ENCODE results near the gene SYT14. TPM values are rescaled to one million over a fixed set of nuclear protein-coding genes. Genes with fewer than 3 reads are reported as not detected.
"Not testable (repeated sequence)": the region's sequence is repeated elsewhere in the genome, so short reads cannot be mapped to it uniquely, and the experiment has no call there.

Gene SYT14
- polyA plus RNA-seq (2011; rRNA removed) (1.5 and 3.1 TPM in 2 replicates), polyA minus RNA-seq (2011; rRNA and poly(A)+ RNA removed) (3.5 and 4.4 TPM in 2 replicates)

DNA sequence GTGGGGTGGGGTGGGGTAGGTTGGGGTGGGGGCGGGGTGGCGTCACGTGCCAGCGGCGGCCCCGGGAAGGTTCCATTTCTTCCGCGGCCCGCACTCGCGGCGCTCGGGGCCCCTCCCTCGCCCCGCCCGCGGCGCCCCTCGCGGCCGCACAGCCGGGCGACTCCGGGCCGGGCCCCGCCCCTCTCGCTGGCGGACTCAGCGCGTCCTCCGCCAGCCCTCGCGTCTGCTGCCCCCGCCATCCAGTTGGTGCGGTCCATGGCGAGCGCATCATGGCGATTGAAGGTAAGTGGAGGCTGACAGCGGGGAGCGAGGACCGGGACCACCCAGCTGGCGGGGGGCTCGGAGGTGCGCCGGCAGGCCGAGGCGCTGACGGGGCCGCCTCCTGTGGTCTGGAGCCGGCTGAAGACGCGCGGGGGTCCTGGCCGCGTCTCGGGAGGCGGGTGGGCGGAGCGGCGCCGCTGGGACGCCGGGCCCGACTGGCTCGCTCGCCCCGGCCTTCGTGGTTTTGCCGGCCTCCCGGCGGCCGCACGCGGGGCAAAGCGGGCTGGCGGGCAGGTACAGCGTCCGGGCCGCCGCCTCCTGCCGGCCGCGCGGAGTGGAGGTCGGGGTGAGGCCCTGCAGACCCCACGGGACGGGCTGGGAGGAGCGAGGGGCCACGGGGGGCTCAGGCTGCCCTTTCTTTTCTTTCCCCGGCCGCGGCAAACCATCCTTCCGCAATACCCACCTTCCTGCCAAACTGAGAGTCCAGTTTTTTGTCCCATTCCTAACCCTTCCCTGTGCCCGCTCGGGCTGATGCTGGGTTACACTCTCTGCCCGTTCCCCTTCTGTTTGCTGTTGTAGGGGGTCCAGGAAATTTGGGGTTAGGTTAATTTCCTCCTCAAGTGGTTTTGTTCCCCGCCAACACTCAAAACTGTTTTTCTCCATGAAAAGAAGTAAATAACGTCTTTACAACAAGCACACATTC, at the start of gene SYT14:
TSS of gene SYT14 (plus strand) at position 222 of the 964 bp plus-strand sequence. CDS start at position 270, 48 bp downstream.
- DNase-seq (ENCODE audit: low read depth) = peak; percentile 4
- POLR2A ChIA-PET = no interaction called here
- H3K36me3 ChIP-seq (ENCODE audit: control insufficient read depth, insufficient read depth, low read length) = no peaks in the 10 kb centered on the region
- H3K27me3 ChIP-seq (ENCODE audit: control insufficient read depth, insufficient read depth, low read length) = no peaks in the 10 kb centered on the region
- CTCF ChIA-PET = interaction anchor here (0.7 to 0.8 kb wide), 2 partner anchors 12 to 57 kb away, joined by 3 read pairs; no protein-coding TSS in a partner anchor
- TF ChIP-seq, protein P1, sequence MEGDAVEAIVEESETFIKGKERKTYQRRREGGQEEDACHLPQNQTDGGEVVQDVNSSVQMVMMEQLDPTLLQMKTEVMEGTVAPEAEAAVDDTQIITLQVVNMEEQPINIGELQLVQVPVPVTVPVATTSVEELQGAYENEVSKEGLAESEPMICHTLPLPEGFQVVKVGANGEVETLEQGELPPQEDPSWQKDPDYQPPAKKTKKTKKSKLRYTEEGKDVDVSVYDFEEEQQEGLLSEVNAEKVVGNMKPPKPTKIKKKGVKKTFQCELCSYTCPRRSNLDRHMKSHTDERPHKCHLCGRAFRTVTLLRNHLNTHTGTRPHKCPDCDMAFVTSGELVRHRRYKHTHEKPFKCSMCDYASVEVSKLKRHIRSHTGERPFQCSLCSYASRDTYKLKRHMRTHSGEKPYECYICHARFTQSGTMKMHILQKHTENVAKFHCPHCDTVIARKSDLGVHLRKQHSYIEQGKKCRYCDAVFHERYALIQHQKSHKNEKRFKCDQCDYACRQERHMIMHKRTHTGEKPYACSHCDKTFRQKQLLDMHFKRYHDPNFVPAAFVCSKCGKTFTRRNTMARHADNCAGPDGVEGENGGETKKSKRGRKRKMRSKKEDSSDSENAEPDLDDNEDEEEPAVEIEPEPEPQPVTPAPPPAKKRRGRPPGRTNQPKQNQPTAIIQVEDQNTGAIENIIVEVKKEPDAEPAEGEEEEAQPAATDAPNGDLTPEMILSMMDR (IDR thresholded peaks at IDR 0.05; ENCODE audit: insufficient read depth, low read depth, low read length) = peak; percentile 21; the same call in 1 of the 2 replicates
- H3K4me3 ChIP-seq (ENCODE audit: low read depth, low read length) = peak within 1 kb of the TSS; percentile 83

DNA sequence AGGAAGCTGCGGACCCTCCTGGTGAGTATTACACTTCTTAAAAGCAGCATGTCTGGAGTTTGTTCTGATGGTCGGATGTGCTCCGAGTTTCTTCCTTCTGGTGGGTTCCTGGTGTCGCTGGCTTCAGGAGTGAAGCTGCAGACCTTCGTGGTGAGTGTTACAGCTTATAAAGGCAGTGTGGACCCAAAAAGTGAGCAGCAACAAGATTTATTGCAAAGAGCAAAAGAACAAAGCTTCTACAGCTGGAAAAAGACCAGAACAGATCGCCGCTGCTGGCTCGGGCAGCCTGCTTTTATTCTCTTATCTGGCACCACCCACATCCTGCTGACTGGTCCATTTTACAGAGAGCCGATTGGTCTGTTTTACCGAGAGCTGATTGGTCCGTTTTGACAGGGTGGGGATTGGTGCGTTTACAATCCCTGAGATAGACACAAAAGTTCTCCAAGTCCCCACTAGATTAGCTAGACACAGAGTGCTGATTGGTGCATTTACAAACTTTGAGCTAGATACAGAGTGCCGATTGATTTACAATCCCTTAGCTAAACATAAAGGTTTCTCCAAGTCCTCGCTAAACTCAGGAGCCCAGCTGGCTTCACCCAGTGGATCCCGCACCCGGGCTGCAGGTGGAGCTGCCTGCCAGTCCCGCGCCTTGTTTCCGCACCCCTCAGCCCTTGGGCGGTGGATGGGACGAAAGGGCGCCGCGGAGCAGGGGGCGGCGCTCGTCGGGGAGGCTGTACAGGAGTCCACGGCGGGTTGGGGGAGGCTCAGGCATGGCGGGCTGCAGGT, 49.5 kb upstream of the SYT14 start:
- CTCF ChIA-PET = interaction anchor here (0.6 to 1.2 kb wide), 3 partner anchors 12 to 214 kb away, joined by 4 to 5 read pairs (median 4); no protein-coding TSS in a partner anchor
- H3K36me3 ChIP-seq (ENCODE audit: control insufficient read depth, insufficient read depth, low read length); DNase-seq (ENCODE audit: low read depth); H3K4me3 ChIP-seq (ENCODE audit: low read depth, low read length); POLR2A ChIA-PET; H3K27me3 ChIP-seq (ENCODE audit: control insufficient read depth, insufficient read depth, low read length): not testable (repeated sequence)

DNA sequence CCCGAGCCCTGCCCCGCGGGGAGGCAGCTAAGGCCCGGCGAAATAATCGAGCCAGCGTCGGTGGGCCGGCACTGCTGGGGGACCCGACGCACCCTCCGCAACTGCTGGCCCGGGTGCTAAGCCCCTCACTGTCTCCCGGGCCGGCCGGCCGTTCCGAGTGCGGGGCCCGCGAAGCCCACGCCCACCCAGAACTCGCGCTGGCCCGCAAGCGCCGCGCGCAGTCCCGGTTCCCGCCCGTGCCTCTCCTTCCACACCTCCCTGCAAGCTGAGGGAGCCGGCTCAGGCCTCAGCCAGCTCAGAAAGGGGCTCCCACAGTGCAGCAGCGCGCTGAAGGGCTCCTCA, 49.0 kb upstream of the SYT14 start:
- CTCF ChIA-PET = interaction anchor here (0.6 to 0.8 kb wide), 2 partner anchors 11 to 213 kb away, joined by 4 to 5 read pairs; no protein-coding TSS in a partner anchor
- TF ChIP-seq, protein P1 (IDR thresholded peaks at IDR 0.05; ENCODE audit: insufficient read depth, low read depth, low read length) = no peak
- POLR2A ChIA-PET = no interaction called here

DNA sequence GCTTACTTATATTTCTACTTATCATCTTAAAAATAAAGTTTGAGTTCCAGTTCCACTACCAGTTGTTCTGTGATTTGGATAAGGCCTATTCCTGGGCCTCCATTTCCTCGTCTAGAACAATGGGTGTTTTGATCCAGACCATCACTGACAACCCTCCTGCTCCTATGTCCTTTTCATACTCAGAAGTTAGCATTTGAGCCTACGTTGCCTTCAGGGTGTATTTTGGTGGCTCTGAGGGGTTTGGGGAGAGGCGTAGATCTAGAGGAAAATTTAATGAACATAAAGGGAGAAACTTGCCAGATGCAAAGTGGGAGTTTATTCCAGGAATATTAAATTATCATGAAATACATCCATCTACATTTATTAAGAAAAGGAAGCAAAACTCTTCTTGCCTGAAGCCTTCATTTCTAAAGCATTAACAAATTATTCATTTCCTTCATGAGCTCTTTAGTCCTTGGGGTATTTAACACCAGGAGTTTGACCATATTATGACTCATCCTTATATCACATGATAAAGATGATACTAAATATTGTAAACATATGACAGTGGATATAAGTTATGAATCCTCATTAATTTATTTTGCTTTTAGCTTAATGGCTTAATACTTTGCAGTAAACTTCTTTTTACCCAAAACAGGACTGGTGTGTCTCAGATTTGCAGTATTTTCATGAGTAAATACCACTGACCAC, 47.2 kb upstream of the SYT14 start:
- POLR2A ChIA-PET = interaction anchor here (0.5 kb wide), 1 partner anchor 360 kb away, joined by 3 read pairs; no protein-coding TSS in a partner anchor
- no peak for DNase-seq (ENCODE audit: low read depth)
- Histone ChIP-seq H3K4me3 (ENCODE audit: low read depth, low read length) (no peak overlapping the region), H3K36me3 (ENCODE audit: control insufficient read depth, insufficient read depth, low read length) (no peaks in the 10 kb centered on the region), H3K27me3 (ENCODE audit: control insufficient read depth, insufficient read depth, low read length) (no peaks in the 10 kb centered on the region)
- CTCF ChIA-PET = interaction anchor here (0.7 to 1.5 kb wide), 2 partner anchors 9 to 15 kb away, joined by 3 to 4 read pairs; no protein-coding TSS in a partner anchor
- TF ChIP-seq, protein P1 (IDR thresholded peaks at IDR 0.05; ENCODE audit: insufficient read depth, low read depth, low read length) = no peak

More for the DNA sequence above, 49.0 kb upstream of the SYT14 start:
- no peaks in the 10 kb centered on the region for H3K27me3 ChIP-seq (ENCODE audit: control insufficient read depth, insufficient read depth, low read length)
- DNase-seq (ENCODE audit: low read depth) = no peak
- H3K36me3 ChIP-seq (ENCODE audit: control insufficient read depth, insufficient read depth, low read length) = no peaks in the 10 kb centered on the region
- H3K4me3 ChIP-seq (ENCODE audit: low read depth, low read length) = no peak overlapping the region

DNA sequence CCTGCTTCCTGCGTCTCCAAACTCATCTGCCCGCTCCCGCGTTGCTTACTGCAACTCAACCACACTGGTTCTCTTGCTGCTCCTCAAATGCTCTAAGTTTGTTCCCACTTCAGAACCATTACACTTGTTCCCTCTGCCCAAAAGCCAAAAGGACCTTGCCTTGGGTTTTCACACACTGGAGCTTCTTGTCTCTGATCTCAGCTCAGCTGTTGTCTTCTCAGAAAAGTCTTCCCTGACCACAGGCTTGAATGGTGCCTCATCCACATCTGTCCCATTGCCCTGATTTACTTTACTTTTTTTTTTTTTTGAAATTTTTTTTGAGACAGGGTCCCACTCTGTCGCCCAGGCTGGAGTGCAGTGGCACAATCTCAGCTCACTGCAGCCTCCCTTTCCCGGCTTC, 44.3 kb upstream of the SYT14 start:
- no peak for DNase-seq (ENCODE audit: low read depth)
- CTCF ChIA-PET = interaction anchor here (0.6 kb wide), 1 partner anchor 33 kb away, joined by 3 read pairs; no protein-coding TSS in a partner anchor
- H3K27me3 ChIP-seq (ENCODE audit: control insufficient read depth, insufficient read depth, low read length) = no peaks in the 10 kb centered on the region

More for the DNA sequence above, 44.3 kb upstream of the SYT14 start:
- TF ChIP-seq, protein P1 (IDR thresholded peaks at IDR 0.05; ENCODE audit: insufficient read depth, low read depth, low read length) = no peak
- POLR2A ChIA-PET = no interaction called here
- no peaks in the 10 kb centered on the region for H3K36me3 ChIP-seq (ENCODE audit: control insufficient read depth, insufficient read depth, low read length)
- H3K4me3 ChIP-seq (ENCODE audit: low read depth, low read length) = no peak overlapping the region
